RWPE1 (cell line): Measurements from ENCODE around the gene TXLNG.

Experiments
- CTCF ChIA-PET: fragments of 350-600 bp; sonication (Branson Sonifier 250); formaldehyde crosslinking; extraction: SDS; loops from one replicate; lab custom pipeline; 2021; lab: Yijun Ruan, JAX
- POLR2A ChIA-PET: fragments of 400-600 bp; formaldehyde crosslinking; extraction: SDS; loops from one replicate; lab custom pipeline; 2020; ENCODE audit warnings: antibody characterized with exemption; ENCODE audit not compliant: low non-redundant PET; lab: Yijun Ruan, JAX
- DNase-seq: peaks from one replicate; pipeline ENCODE4 v3.0.0; 2012; ENCODE audit warnings: low spot score
- H3K27ac ChIP-seq: fragments of 450-650 bp; 2 replicates; pipeline ENCODE4 v1.5.1; 2017
- CTCF ChIP-seq: fragments of 450-650 bp; conservative IDR thresholded peaks from 2 replicates; pipeline ENCODE4 v1.5.1; 2017; ENCODE audit warnings: low read depth, mild to moderate bottlenecking

The TXLNG gene

GRCh38 chrX:16842684-16843083, 56.4 kb downstream of the TXLNG start:
- ChIA-PET POLR2A (no interaction called here), CTCF (no interaction called here)
- H3K27ac ChIP-seq, result no peak overlapping the region
- DNase-seq, result no peak
- TF ChIP-seq CTCF, result no peak

GRCh38 chrX:16843208-16843909, 57.1 kb downstream of the TXLNG start:
- POLR2A ChIA-PET, result no interaction called here
- no peak overlapping the region for H3K27ac ChIP-seq
- TF ChIP-seq CTCF, result no peak

DNA sequence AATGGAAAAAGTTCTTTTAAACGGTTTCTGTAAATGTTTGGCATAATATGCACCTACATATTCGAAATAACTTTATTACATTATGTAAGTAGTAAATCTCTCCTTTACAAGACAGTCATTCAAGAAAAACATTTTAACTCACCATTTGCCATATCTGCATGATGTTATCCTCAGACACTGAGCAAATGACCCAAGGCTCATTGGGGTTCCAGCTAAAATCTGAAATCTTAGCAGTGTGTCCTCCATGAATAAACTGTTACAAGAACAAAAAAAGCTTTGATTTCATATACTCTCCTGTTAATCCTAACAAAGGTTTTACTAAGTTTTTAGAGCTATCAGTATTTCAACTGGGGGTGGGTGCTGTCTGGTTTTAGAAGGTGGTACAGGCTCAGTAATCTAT, 59.4 kb downstream of the TXLNG start:
- H3K27ac ChIP-seq, result no peak overlapping the region
- no peak for DNase-seq
- no peak for TF ChIP-seq CTCF
- ChIA-PET CTCF (no interaction called here), POLR2A (no interaction called here)

More at GRCh38 chrX:16843208-16843909, 57.1 kb downstream of the TXLNG start:
- CTCF ChIA-PET, result no interaction called here
- DNase-seq, result no peak

GRCh38 chrX:16848541-16848940, 62.3 kb downstream of the TXLNG start:
- H3K27ac ChIP-seq, result no peak overlapping the region
- no peak for DNase-seq
- ChIA-PET CTCF (no interaction called here), POLR2A (no interaction called here)
- TF ChIP-seq CTCF, result no peak

- CTCF ChIA-PET, result no interaction called here
- DNase-seq, result no peak
- POLR2A ChIA-PET, result no interaction called here
- H3K27ac ChIP-seq, result no peak overlapping the region
- TF ChIP-seq CTCF, result no peak
Observed at GRCh38 chrX:16851421-16851820, 65.2 kb downstream of the TXLNG start.

- no peak for TF ChIP-seq CTCF
- POLR2A ChIA-PET, result no interaction called here
- no peak for DNase-seq
- CTCF ChIA-PET, result no interaction called here
- H3K27ac ChIP-seq, result no peak overlapping the region
Observed at GRCh38 chrX:16851827-16852226, 65.6 kb downstream of the TXLNG start.
